Neural cell (in vitro differentiated cells): ENCODE results near the gene TCHH.

Source experiments
- EP300 ChIP-seq: fragments of 450-650 bp; conservative IDR thresholded peaks from 2 replicates; pipeline ENCODE4 v1.6.1; 2014; ENCODE audit warnings: antibody characterized with exemption, mild to moderate bottlenecking, moderate library complexity; ENCODE audit not compliant: poor library complexity, severe bottlenecking
- EZH2 ChIP-seq: fragments of 200-600, 300-800 bp; shearing (Covaris generic), sonication (generic); IDR thresholded peaks from 2 replicates; pipeline ENCODE4 v1.6.1; 2014; ENCODE audit warnings: antibody characterized with exemption, low read length, borderline replicate concordance, mild to moderate bottlenecking; ENCODE audit not compliant: insufficient read depth, poor library complexity, severe bottlenecking
- MXI1 ChIP-seq: fragments of 450-650 bp; conservative IDR thresholded peaks from 2 replicates; pipeline ENCODE4 v1.6.1; 2014; ENCODE audit warnings: antibody characterized with exemption, mild to moderate bottlenecking; ENCODE audit not compliant: poor library complexity, severe bottlenecking
- RAD21 ChIP-seq: fragments of 450-650 bp; conservative IDR thresholded peaks from 2 replicates; pipeline ENCODE4 v1.6.1; 2014; ENCODE audit warnings: antibody characterized with exemption, mild to moderate bottlenecking, moderate library complexity
- TAF1 ChIP-seq: IDR thresholded peaks from 2 replicates; pipeline ENCODE4 v1.6.1; 2012; ENCODE audit warnings: low read depth
- TF ChIP-seq, protein P1 (sequence below): fragments of 450-650 bp; IDR thresholded peaks from 2 replicates; pipeline ENCODE4 v1.5.1; 2014; ENCODE audit warnings: antibody characterized with exemption, mild to moderate bottlenecking, moderate library complexity; ENCODE audit not compliant: poor library complexity, severe bottlenecking

DNA sequence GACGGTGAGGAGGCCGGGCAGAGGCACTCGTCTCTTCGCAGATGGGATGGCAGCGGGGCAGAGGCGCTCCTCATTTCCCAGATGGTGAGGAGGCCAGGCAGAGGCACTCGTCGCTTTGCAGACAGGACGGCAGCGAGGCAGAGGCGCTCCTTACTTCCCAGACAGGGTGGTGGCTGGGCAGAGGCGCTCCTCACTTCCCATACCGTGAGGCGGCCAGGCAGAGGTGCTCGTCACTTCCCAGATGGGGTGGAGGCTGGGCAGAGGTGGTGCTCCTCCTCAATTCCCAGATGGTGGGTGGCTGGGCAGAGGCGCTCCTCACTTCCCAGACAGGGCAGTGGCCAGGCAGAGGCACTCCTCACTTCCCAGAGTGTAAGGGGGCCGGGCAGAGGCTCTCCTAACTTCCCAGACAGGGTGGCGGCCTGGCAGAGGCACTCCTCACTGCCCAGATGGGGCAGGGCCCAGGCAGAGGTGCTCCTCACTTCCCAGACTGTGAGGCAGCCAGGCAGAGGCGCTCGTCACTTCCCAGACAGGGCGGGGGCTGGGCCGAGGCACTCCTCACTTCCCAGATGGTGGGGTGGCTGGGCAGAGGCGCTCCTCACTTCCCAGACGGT is 36.3 kb downstream of the TCHH start:
- TF ChIP-seq, protein P1, sequence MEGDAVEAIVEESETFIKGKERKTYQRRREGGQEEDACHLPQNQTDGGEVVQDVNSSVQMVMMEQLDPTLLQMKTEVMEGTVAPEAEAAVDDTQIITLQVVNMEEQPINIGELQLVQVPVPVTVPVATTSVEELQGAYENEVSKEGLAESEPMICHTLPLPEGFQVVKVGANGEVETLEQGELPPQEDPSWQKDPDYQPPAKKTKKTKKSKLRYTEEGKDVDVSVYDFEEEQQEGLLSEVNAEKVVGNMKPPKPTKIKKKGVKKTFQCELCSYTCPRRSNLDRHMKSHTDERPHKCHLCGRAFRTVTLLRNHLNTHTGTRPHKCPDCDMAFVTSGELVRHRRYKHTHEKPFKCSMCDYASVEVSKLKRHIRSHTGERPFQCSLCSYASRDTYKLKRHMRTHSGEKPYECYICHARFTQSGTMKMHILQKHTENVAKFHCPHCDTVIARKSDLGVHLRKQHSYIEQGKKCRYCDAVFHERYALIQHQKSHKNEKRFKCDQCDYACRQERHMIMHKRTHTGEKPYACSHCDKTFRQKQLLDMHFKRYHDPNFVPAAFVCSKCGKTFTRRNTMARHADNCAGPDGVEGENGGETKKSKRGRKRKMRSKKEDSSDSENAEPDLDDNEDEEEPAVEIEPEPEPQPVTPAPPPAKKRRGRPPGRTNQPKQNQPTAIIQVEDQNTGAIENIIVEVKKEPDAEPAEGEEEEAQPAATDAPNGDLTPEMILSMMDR, result no peak
- TF ChIP-seq EP300 (no peak), MXI1 (no peak), RAD21 (no peak), EZH2 (no peak), TAF1 (no peak)
